ENCODE results near the gene NUB1. TPM values are rescaled to one million over a fixed set of nuclear protein-coding genes. Genes with fewer than 3 reads are reported as not detected.

The NUB1 gene
- polyA plus RNA-seq, 1 donor (not counting 4 experiments of a cell fraction or from before 2014, with no cell fraction given): 34.6 TPM

- TF ChIP-seq CTCF (optimal IDR thresholded peaks at IDR 0.05 in 1 of 3, IDR thresholded peaks at IDR 0.05 in 1 of 3, conservative IDR thresholded peaks at IDR 0.05 in 1 of 3; ENCODE audit: extremely low read depth in 1 of 3, insufficient read depth in 2 of 3, low read length in 3 of 3) (no peak), EZH2 (IDR thresholded peaks at IDR 0.05; ENCODE audit: low read length) (no peak)
- H3K79me2 ChIP-seq (ENCODE audit: control insufficient read depth, insufficient read depth, low read length): peaks cover 13% of the 10 kb centered on the region
- H3K9me1 ChIP-seq (ENCODE audit: control insufficient read depth, extremely low read depth, insufficient read depth, low read length): no peaks in the 10 kb centered on the region
- no peaks in the 10 kb centered on the region for H3K9me3 ChIP-seq (ENCODE audit: control insufficient read depth, low read depth, low read length)
- no peak overlapping the region for H3K9ac ChIP-seq (ENCODE audit: control insufficient read depth, extremely low read depth, insufficient read depth, low read length)
- H3K36me3 ChIP-seq (ENCODE audit: control insufficient read depth in 2 of 2, extremely low read depth in 1 of 2, insufficient read depth in 2 of 2, low read length in 2 of 2): no peaks in the 10 kb centered on the region
- H3K4me2 ChIP-seq (ENCODE audit: control insufficient read depth, extremely low read depth, insufficient read depth, low read depth, low read length): no peak overlapping the region
- no peaks in the 10 kb centered on the region for H4K20me1 ChIP-seq (ENCODE audit: control insufficient read depth, extremely low read depth, insufficient read depth, low read length)
- dilution Hi-C loops (cut with MboI; ENCODE audit: extremely low pct_ligation_motif_present, low sequenced_read_pairs): no loop called here
- no peak overlapping the region for H3K4me3 ChIP-seq (ENCODE audit: control insufficient read depth in 2 of 3, extremely low read depth in 1 of 3, insufficient read depth in 2 of 3, low read depth in 1 of 3, low read length in 3 of 3)
- no peaks in the 10 kb centered on the region for H3K27me3 ChIP-seq (ENCODE audit: control insufficient read depth, extremely low read depth, insufficient read depth, low read length)
- H3K27ac ChIP-seq (ENCODE audit: control insufficient read depth, insufficient read depth, low read length): no peak overlapping the region
- no peak for FAIRE-seq
- peaks cover 3% of the 10 kb centered on the region for H3K4me1 ChIP-seq (ENCODE audit: control insufficient read depth, extremely low read depth, insufficient read depth, low read length)
- no peak overlapping the region for H2AFZ ChIP-seq (ENCODE audit: control insufficient read depth, low read length)
- DNase-seq (ENCODE audit: low read depth, low spot score): no peak
Measured at GRCh38 chr7:151338809-151339208, 2.8 kb upstream of the NUB1 start.

- dilution Hi-C loops (cut with MboI; ENCODE audit: extremely low pct_ligation_motif_present, low sequenced_read_pairs): no loop called here
- H2AFZ ChIP-seq (ENCODE audit: control insufficient read depth, low read length): no peak overlapping the region
- DNase-seq (ENCODE audit: low read depth, low spot score): no peak
Measured at GRCh38 chr7:151339651-151340382, 1.8 kb upstream of the NUB1 start.

More at GRCh38 chr7:151339651-151340382, 1.8 kb upstream of the NUB1 start:
- H3K9ac ChIP-seq (ENCODE audit: control insufficient read depth, extremely low read depth, insufficient read depth, low read length): no peak overlapping the region
- no peaks in the 10 kb centered on the region for H3K36me3 ChIP-seq (ENCODE audit: control insufficient read depth in 2 of 2, extremely low read depth in 1 of 2, insufficient read depth in 2 of 2, low read length in 2 of 2)
- peaks cover 13% of the 10 kb centered on the region for H3K79me2 ChIP-seq (ENCODE audit: control insufficient read depth, insufficient read depth, low read length)
- no peak overlapping the region for H3K27ac ChIP-seq (ENCODE audit: control insufficient read depth, insufficient read depth, low read length)
- H3K4me1 ChIP-seq (ENCODE audit: control insufficient read depth, extremely low read depth, insufficient read depth, low read length): peaks cover 3% of the 10 kb centered on the region
- H3K4me2 ChIP-seq (ENCODE audit: control insufficient read depth, extremely low read depth, insufficient read depth, low read depth, low read length): no peak overlapping the region
- H3K9me1 ChIP-seq (ENCODE audit: control insufficient read depth, extremely low read depth, insufficient read depth, low read length): no peaks in the 10 kb centered on the region
- H4K20me1 ChIP-seq (ENCODE audit: control insufficient read depth, extremely low read depth, insufficient read depth, low read length): no peaks in the 10 kb centered on the region
- no peaks in the 10 kb centered on the region for H3K27me3 ChIP-seq (ENCODE audit: control insufficient read depth, extremely low read depth, insufficient read depth, low read length)
- TF ChIP-seq CTCF (optimal IDR thresholded peaks at IDR 0.05 in 1 of 3, IDR thresholded peaks at IDR 0.05 in 1 of 3, conservative IDR thresholded peaks at IDR 0.05 in 1 of 3; ENCODE audit: extremely low read depth in 1 of 3, insufficient read depth in 2 of 3, low read length in 3 of 3): no peak
- TF ChIP-seq EZH2 (IDR thresholded peaks at IDR 0.05; ENCODE audit: low read length): no peak
- H3K4me3 ChIP-seq (ENCODE audit: control insufficient read depth in 2 of 3, extremely low read depth in 1 of 3, insufficient read depth in 2 of 3, low read depth in 1 of 3, low read length in 3 of 3): no peak overlapping the region
- no peak for FAIRE-seq
- H3K9me3 ChIP-seq (ENCODE audit: control insufficient read depth, low read depth, low read length): no peaks in the 10 kb centered on the region
